GM19193 (cell line): Measurements from ENCODE around the gene CCDC24.

ENCODE experiments used
- POLR2A ChIP-seq: IDR thresholded peaks from 4 replicates; pipeline ENCODE4 v1.6.1; 2011; ENCODE audit not compliant: insufficient read depth, insufficient read length; ENCODE audit errors: extremely low read depth

The CCDC24 gene

DNA sequence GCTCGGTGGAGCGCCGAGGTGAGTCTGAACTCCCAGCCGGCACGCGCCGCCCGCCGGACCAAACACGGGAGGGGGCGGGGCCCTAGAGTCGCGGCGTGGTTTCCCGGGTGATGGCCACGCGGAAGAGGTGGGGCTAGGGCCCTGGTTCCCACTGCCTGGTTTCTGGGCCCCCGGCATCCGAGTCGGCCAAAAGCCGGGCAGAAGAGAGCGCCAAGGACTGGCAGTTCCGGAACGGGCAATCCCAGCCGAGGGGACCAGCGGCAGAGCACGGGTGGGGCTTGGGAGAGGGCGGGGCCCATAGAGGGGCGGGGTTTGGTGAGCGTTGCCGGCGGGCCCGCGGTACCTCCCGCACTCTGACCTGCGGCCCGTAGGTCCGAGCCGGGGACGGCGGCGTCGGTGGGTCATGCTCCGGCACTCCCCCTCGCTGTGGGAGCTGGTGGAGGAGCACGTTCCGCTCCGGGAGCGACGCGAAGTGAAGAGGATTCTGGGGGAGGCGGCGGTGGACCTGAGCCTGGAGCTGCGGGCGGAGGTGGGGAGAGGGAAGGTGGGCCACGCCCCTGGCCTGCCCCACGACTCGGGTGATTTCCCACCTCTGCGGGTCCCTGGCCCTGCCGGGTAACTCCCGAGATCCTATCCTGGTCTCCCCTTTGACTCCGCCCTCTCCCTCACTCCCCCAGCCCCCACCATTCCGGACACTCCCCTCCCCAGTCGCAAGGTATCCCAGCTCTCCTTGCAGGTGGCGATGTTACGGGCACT is at the start of gene CCDC24:
Gene CCDC24, plus strand, starts transcription at position 124 of the 756 bp plus-strand sequence. Its CDS starts 280 bp downstream, at position 404.
- peak; percentile 26 for TF ChIP-seq POLR2A

DNA sequence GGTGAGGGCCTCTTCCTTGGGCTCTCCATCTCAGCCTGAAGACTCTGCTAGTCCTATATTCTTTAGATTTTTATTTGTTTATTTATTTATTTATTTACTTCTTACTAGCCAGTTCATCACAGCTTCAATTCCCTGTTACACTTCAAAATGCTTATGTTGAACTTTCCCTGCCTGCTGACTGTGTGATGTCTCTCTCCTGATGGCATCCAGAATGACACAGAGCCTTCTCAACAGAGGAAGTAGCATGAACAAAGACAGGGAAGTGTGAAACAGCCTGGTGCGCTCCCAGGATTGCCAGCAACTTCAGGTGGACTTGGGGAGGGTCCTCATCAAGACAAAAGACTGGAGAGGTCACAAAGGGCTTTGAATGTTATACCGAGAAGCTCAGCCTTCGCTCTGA is 49.0 kb upstream of the CCDC24 start:
- TF ChIP-seq POLR2A, result no peak

DNA sequence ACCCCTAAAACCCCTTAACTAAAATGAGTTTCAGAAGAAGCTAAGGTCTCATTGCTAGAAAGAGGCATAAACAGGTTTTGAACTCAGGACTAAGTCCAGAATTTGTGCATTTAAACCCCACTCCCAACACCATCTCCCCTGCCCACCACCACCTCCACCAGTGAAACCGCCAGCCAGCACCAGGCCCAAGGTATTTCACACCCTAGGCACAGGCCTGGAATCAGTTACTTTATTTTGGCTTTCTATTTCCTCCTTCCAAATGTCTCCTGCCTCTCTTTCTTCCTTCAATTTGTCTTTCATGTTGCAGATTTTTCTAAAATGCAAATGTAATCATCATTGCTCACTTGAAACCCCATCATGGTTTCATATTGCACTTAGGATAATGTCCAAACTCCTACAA is 46.5 kb upstream of the CCDC24 start:
- TF ChIP-seq POLR2A, result no peak

DNA sequence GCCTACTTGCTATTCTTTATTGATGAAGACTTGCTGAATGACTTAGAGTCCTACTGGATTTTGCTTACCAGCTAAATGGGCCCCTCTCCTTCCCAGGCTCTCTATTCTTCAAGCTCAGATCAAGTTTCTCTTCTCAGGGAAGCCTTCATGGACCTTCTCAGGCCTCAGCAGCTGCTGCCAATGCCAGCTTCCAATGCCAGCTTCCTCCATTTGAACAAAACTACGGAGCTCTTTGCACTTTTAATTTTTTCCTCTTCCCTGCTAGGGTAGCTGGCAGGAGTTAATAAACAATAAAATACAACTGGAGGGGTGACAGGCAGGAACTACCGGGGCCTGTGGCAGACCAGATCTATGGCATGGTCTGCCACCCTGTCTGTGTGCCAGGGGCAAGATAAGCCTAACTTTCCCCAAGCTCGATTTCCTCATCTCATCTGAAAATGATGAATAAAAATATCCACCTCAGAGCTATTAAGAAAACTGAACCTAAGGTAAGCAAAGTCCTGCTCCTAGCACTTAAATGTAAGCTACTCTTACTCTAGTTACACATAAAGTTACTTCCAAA is 45.6 kb upstream of the CCDC24 start:
- no peak for TF ChIP-seq POLR2A

DNA sequence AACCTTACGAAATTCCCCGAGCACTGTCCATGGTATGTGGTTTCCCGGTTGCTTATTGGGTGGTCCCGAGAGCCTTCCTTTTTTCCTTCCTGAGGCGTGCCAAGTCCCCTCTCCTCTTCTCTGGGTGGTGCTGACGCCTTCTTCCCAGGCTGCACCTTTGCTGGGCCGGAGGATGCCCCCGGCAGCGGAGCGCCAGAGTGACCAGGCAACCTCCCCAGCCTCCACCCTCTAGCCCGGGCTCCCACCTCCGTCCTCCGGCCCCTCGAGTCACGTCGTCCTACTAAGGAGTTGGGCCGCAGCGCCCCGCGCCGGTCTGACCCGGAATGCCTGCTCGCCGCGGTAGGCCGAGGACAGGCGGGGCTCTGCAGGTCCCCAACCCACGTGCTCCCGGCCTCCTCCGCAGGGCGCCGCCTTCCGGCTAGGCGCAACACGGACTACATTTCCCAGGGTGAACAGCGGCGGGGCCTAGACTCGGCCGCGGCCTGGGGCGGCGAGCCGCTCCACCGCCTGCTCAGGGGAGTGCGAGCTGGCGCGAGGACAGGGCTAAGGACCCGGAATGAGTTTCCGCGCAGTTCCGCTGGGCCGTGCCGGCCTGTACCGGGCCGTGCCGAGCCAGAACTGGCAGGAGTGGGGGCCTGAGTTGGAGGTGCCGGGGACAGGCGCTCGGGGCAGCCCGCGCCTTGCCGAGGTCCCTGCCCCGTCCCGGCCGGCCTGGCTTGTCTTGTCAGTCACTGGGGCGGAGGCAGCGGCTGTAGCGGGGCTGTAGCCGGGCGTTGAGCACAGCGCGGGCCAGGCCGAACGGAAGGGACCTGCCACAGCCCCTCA is 45.0 kb upstream of the CCDC24 start, which contains the start of gene IPO13:
Gene IPO13, plus strand, starts transcription at position 715 of the 825 bp plus-strand sequence. CDS start 651 bp downstream, outside the sequence.
- TF ChIP-seq POLR2A, result peak; percentile 93

DNA sequence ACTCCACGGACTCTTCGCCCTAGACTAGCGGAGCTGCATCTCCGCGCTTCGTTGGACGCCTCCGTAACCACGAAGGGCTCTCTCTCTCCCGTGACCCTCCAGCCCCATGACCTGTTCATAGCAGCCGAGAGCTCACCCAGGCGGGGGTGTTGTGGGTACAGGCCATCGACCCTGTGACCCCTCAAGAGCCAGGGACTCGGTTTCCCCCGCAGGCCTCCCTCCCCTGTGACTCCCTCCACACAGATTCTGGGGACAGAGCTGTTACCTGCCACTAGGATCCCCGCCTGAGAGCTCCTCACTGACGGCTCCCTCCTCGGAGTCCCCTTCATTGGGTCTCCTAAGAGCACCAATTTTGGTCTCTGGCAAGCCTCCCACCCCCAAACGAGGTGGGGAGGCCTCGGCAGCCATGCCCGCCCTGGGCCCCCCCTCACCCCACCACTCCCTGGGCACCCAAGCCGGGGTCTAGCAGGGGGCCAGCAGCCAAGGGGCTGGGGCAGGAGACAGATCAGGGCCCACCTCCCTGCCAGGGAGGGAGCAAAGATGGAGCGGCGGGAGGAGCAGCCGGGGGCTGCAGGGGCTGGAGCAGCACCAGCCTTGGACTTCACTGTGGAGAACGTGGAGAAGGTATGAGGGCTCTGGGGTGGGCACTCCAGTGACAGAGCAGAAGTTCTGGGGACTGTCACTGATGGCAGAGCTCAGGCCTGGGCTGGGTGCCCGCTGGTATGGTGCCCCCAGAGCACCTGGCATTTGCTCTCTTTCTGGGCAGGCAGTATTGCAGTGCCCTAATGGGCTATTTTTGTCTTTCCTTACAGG is 44.1 kb upstream of the CCDC24 start:
- TF ChIP-seq POLR2A, result no peak

DNA sequence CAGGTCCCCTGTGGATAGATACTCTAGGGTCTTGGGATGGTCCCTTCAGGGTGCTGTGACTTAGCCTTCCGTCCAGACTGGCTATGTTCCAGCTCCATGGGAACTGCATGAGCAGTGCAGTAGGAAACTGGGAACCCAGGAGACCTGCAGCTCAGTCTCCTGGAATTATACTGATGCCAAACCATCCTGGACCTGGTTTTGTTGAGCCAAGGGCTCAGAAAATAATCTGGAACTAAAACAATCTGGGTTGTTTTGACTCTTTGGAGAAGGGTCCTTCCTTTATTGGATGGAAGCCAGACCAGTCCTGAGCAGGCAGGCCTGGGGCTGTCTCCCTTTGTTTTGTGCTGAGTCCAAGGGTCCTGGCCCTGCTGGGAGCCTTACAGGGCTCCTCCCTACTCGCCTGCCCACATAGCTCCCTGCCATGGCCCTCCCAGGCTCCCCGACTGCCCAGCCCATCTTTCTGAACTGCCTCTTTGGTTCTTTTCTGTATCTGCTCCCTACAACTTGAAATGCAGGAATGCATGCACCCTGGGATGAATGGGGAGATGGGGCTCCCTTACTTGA is 43.4 kb upstream of the CCDC24 start:
- no peak for TF ChIP-seq POLR2A

DNA sequence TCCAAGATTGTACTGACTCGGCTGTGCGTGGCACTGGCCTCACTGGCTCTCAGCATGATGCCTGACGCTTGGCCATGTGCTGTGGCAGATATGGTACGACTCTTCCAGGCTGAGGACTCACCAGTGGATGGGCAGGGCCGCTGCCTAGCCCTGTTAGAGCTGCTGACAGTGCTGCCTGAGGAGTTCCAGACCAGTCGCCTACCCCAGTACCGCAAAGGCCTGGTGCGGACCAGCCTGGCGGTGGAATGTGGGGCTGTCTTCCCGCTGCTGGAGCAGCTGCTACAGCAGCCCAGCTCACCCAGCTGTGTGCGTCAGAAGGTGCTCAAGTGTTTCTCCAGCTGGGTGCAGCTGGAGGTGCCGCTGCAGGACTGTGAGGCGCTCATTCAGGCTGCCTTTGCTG is 41.7 kb upstream of the CCDC24 start:
- no peak for TF ChIP-seq POLR2A

DNA sequence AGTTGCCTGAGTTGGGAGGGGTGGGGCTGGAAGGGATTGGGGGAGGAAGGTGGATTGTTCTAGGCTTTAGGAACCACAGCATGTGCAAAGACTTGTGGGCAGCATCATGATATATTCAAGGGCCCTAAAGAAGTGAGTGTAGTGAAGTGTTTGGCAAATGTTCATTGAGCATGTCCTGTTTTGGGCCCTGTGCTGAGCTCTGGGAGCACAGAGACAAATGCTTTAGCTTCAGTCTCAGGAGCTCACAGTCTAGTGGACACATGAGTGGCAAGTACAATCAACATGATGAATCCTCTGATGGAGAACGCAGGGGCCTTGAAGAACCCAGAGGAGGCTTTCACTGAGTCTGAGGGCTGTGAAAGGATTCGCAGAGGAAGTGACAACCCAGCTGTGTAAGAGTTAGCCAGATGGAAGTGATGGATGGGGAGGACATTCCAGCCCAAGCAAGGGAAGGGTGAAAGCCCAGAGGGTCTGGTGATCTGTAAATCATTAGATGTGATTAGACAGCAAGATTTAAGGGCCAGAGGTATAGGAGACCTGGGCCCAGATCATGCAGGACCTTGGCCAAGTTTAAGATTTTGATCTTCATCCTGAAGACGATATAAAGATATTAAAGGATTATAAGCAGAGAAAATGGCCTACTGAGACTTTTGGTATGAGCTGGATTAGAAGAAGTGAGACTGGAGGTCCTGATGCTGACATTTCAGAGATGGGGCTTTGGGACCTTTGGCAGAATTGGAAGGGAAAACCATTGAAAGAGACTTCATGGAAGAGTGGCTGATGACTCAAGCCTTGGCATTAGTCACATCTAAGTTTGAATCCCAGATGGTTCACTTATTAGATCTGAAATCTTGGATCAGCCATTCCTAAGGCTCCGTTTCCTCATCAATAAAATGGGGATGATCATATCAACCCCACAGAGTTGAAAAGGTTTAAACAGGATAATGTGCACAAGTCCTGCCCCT is 40.1 kb upstream of the CCDC24 start:
- no peak for TF ChIP-seq POLR2A

DNA sequence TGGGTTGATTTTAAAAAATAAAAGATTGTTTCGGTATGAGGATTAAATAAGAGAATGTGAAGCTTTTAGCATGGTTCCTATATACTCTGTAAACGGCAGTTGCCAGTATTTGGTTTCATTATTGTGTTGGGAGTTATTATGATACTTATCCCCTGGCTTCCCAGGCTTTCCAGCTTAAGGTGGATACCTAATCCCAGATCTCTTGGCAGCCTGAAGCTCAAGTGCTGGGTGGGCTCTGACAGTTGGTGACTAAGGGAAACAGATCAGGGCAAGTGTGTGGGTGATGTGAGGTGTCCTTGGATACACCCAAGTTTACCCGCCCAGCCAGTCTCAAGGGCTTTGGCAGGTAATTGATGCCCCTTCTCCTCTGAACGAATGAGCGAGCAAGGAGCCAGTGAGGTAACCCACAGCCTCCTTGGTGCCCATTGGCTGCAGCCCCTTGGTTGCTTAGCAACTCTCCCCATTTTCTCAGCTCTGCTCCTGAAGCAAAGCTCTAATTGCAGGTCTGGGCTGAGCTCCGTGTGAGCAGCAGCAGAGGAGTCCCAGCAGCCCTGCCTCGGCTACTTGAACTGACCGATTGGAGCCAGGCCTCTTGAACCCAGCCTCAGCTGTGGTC is 38.6 kb upstream of the CCDC24 start:
- TF ChIP-seq POLR2A, result no peak

DNA sequence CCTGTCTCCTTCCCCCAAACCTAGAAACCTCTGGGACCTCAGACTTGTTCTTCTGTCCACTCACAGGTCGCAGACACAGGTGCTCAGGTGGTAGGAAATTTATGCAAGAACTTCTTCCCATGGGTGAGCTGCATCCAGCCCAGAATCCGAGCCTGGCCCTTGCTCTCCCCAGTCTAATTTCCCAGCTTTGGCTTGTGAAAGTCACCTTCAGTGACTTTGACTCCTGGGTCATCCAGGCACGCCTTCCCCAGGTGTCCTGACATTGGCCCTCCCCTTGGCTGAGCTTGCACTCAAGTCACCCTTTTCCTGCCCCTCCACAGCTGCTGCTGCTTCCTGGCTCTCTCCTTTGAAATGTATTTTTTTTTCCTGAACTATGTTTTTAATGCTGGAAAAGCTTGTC is 38.0 kb upstream of the CCDC24 start:
- no peak for TF ChIP-seq POLR2A

DNA sequence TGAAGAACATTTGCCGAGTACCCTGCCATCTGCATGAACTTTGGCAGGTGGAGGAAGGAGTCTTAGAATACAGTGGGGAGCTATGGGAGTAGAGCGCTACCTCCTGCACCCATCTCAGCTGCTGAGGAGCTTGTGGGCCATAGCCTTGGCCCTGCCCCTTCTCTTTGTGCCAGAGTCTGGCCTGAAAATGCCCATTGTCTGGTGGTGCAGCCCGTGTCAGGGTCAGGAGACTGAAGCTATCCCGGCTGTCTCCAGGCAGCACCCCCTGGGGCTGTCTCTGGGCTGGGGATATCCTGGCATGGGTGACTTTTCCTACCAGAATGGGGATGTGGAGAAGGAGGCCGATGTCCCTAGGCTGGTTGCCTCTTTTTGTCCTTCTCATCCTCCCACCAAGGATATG is 37.4 kb upstream of the CCDC24 start:
- no peak for TF ChIP-seq POLR2A

DNA sequence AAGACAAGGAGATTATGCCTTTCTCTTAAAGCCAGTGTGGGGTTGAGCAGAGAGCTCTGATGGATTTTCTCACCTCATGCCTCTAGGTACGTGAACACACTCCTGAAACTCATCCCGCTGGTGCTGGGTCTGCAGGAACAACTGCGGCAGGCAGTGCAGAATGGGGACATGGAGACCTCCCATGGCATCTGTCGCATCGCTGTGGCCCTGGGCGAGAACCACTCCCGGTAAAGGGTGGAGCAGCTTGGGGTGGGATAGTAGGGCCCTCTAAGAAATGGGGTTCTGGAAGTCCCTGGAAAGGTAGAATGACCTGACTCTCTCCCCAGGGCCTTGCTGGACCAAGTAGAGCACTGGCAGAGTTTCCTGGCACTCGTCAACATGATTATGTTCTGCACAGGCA is 35.2 kb upstream of the CCDC24 start:
- no peak for TF ChIP-seq POLR2A

DNA sequence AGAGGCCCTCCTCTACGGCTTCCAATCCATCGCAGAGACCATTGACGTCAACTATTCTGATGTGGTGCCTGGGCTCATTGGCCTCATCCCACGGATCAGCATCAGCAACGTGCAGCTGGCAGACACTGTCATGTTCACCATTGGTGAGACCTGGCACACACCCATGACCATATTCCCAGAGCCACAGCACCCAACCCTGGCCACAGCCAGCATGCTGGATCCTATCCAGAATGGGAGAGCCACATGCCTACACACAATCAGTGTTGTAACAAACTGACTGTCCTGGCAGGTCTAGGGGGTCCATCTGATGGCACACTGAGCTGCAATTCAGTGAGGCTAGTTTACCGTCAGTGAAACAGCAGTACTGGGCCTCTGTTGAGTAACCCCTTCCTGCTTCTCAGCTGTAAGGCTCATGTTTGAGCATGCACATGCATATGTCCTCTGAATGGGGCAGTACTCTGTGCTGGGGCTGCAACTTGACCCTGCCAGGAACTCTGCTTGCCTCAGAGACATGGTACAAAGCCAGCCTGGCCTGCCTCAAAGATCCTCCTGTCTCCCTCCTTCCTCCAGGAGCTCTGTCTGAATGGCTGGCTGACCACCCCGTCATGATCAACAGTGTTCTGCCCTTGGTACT is 33.9 kb upstream of the CCDC24 start:
- no peak for TF ChIP-seq POLR2A
